ENCODE results near the gene MDM2. TPM values are rescaled to one million over a fixed set of nuclear protein-coding genes. Genes with fewer than 3 reads are reported as not detected.

Gene MDM2
- total and polyA plus RNA-seq, 2 donors (not counting 1 experiment from before 2014, with no cell fraction given), result 6.1 to 78.7 TPM

GRCh38 chr12:68855771-68856170, 47.8 kb downstream of the MDM2 start:
- no peaks in the 10 kb centered on the region for H3K27me3 Mint-ChIP-seq
- no peaks in the 10 kb centered on the region for H4K20me1 ChIP-seq (ENCODE audit: control insufficient read depth, insufficient read depth, low read length, poor library complexity, severe bottlenecking)
- WGBS (ENCODE audit: insufficient coverage), result 100% methylated on average over 4 of the region's 8 CpGs
- H3K27ac ChIP-seq (ENCODE audit: low read length in 2 of 2), result no peak overlapping the region
- no peak overlapping the region for H3K4me2 ChIP-seq (replicated peaks; ENCODE audit: low read depth, low read length, poor library complexity, severe bottlenecking)
- H3K4me1 Mint-ChIP-seq, result no peaks in the 10 kb centered on the region
- H3K79me2 ChIP-seq (ENCODE audit: control insufficient read depth, insufficient read depth, low read length), result no peaks in the 10 kb centered on the region
- H3K4me3 Mint-ChIP-seq, result no peak overlapping the region
- H3K27ac Mint-ChIP-seq, result no peak overlapping the region
- intact Hi-C loops (cut with micrococcal nuclease), result no loop called here
- ChIA-PET POLR2A (no interaction called here), CTCF (no interaction called here)
- H3K36me3 ChIP-seq (replicated peaks in 1 of 2; ENCODE audit: control extremely low read depth in 1 of 2, control insufficient read depth in 1 of 2, extremely low read depth in 1 of 2, insufficient read depth in 2 of 2, low read length in 1 of 2), result peaks cover 0 to 2% of the 10 kb centered on the region in 2 experiments
- H3K9ac ChIP-seq (ENCODE audit: low read length), result no peak overlapping the region
- H3K9me3 ChIP-seq (ENCODE audit: control extremely low read depth in 1 of 3, control insufficient read depth in 2 of 3, insufficient read depth in 1 of 3, low read length in 2 of 3), result no peaks in the 10 kb centered on the region
- no peak overlapping the region for H2AFZ ChIP-seq (ENCODE audit: insufficient read depth, low read depth, low read length, poor library complexity, severe bottlenecking)
- no peaks in the 10 kb centered on the region for H3K4me1 ChIP-seq (ENCODE audit: control insufficient read depth in 2 of 2, insufficient read depth in 2 of 2, low read length in 2 of 2)
- no peaks in the 10 kb centered on the region for H3K9me3 Mint-ChIP-seq (ENCODE audit: insufficient read depth)
- DNase-seq (no peak), ATAC-seq (ENCODE audit: low read depth) (no peak)
- no peak overlapping the region for H3K4me3 ChIP-seq (ENCODE audit: control extremely low read depth in 1 of 5, extremely low read depth in 1 of 5, insufficient read depth in 1 of 5, low read depth in 2 of 5, low read length in 4 of 5)
- H3K27me3 ChIP-seq (replicated peaks in 1 of 4; ENCODE audit: control extremely low read depth in 1 of 4, control insufficient read depth in 3 of 4, insufficient read depth in 4 of 4, low read length in 3 of 4), result no peaks in the 10 kb centered on the region
- TF ChIP-seq CTCF (IDR thresholded peaks at IDR 0.05) (no peak), EZH2 (IDR thresholded peaks at IDR 0.05; ENCODE audit: borderline replicate concordance, insufficient read depth, low read depth, low read length, poor library complexity, severe bottlenecking) (no peak)

- no peaks in the 10 kb centered on the region for H3K79me2 ChIP-seq (ENCODE audit: control insufficient read depth, insufficient read depth, low read length)
- H3K4me1 Mint-ChIP-seq, result peaks cover 4% of the 10 kb centered on the region
- H3K9ac ChIP-seq (ENCODE audit: low read length), result no peak overlapping the region
- no peaks in the 10 kb centered on the region for H3K27me3 Mint-ChIP-seq
- H3K27ac Mint-ChIP-seq, result no peak overlapping the region
- DNase-seq, result no peak
- H3K9me3 Mint-ChIP-seq (ENCODE audit: insufficient read depth), result no peaks in the 10 kb centered on the region
- intact Hi-C loops (cut with micrococcal nuclease), result no loop called here
- no peak overlapping the region for H3K4me2 ChIP-seq (replicated peaks; ENCODE audit: low read depth, low read length, poor library complexity, severe bottlenecking)
- H3K27ac ChIP-seq (ENCODE audit: low read length in 2 of 2), result no peak overlapping the region
- H4K20me1 ChIP-seq (ENCODE audit: control insufficient read depth, insufficient read depth, low read length, poor library complexity, severe bottlenecking), result no peaks in the 10 kb centered on the region
- no peaks in the 10 kb centered on the region for H3K4me1 ChIP-seq (ENCODE audit: control insufficient read depth in 2 of 2, insufficient read depth in 2 of 2, low read length in 2 of 2)
- H2AFZ ChIP-seq (ENCODE audit: insufficient read depth, low read depth, low read length, poor library complexity, severe bottlenecking), result no peak overlapping the region
- CTCF ChIA-PET, result no interaction called here
- 86% methylated on average over 1 of the region's 3 CpGs for WGBS (ENCODE audit: insufficient coverage)
- H3K4me3 Mint-ChIP-seq, result no peak overlapping the region
- H3K36me3 ChIP-seq (replicated peaks in 1 of 2; ENCODE audit: control extremely low read depth in 1 of 2, control insufficient read depth in 1 of 2, extremely low read depth in 1 of 2, insufficient read depth in 2 of 2, low read length in 1 of 2), result peaks cover 0 to 2% of the 10 kb centered on the region in 2 experiments
- no peaks in the 10 kb centered on the region for H3K27me3 ChIP-seq (replicated peaks in 1 of 4; ENCODE audit: control extremely low read depth in 1 of 4, control insufficient read depth in 3 of 4, insufficient read depth in 4 of 4, low read length in 3 of 4)
- H3K9me3 ChIP-seq (ENCODE audit: control extremely low read depth in 1 of 3, control insufficient read depth in 2 of 3, insufficient read depth in 1 of 3, low read length in 2 of 3), result no peaks in the 10 kb centered on the region
- no peak for ATAC-seq (ENCODE audit: low read depth)
- POLR2A ChIA-PET, result no interaction called here
- TF ChIP-seq EZH2 (IDR thresholded peaks at IDR 0.05; ENCODE audit: borderline replicate concordance, insufficient read depth, low read depth, low read length, poor library complexity, severe bottlenecking) (no peak), CTCF (IDR thresholded peaks at IDR 0.05) (no peak)
- no peak overlapping the region for H3K4me3 ChIP-seq (ENCODE audit: control extremely low read depth in 1 of 5, extremely low read depth in 1 of 5, insufficient read depth in 1 of 5, low read depth in 2 of 5, low read length in 4 of 5)
Measured at GRCh38 chr12:68856510-68856909, 48.5 kb downstream of the MDM2 start.
